Astrocyte of the hippocampus (primary cell): ENCODE measurements around the gene ARHGAP44.

Experiments used
- DNase-seq: peaks from one replicate; pipeline ENCODE4 v3.0.0; 2011; ENCODE audit warnings: low read depth, low spot score

The ARHGAP44 gene

GRCh38 chr17:12994341-12995074, 205.2 kb downstream of the ARHGAP44 start:
- no peak for DNase-seq

- no peak for DNase-seq
Measured at GRCh38 chr17:12995106-12995895, 206.0 kb downstream of the ARHGAP44 start.

GRCh38 chr17:12995896-12996295, 206.6 kb downstream of the ARHGAP44 start:
- DNase-seq: no peak

- DNase-seq: no peak
Measured at GRCh38 chr17:12996357-12996756, 207.1 kb downstream of the ARHGAP44 start.

GRCh38 chr17:12996941-12997340, 207.6 kb downstream of the ARHGAP44 start:
- DNase-seq: no peak

- no peak for DNase-seq
Measured at GRCh38 chr17:12998461-12998860, 209.2 kb downstream of the ARHGAP44 start.

- DNase-seq: no peak
Measured at GRCh38 chr17:12998874-12999273, 209.6 kb downstream of the ARHGAP44 start.

GRCh38 chr17:13000561-13000960, 211.3 kb downstream of the ARHGAP44 start:
- DNase-seq: no peak

- DNase-seq: peak; percentile 48
Measured at GRCh38 chr17:13001991-13002615, 212.8 kb downstream of the ARHGAP44 start.

- DNase-seq: peak; percentile 89
Measured at GRCh38 chr17:13002761-13003453, 213.6 kb downstream of the ARHGAP44 start.

- no peak for DNase-seq
Measured at GRCh38 chr17:13003454-13003851, 214.2 kb downstream of the ARHGAP44 start.

- DNase-seq: no peak
Measured at GRCh38 chr17:13003927-13004326, 214.6 kb downstream of the ARHGAP44 start.

GRCh38 chr17:13004336-13004735, 215.0 kb downstream of the ARHGAP44 start:
- DNase-seq: peak; percentile 34

GRCh38 chr17:13005530-13005929, 216.2 kb downstream of the ARHGAP44 start:
- no peak for DNase-seq

- no peak for DNase-seq
Measured at GRCh38 chr17:13008461-13008860, 219.2 kb downstream of the ARHGAP44 start.

GRCh38 chr17:13010959-13011358, 221.7 kb downstream of the ARHGAP44 start:
- DNase-seq: no peak

GRCh38 chr17:13014801-13015200, 225.5 kb downstream of the ARHGAP44 start:
- no peak for DNase-seq

GRCh38 chr17:13016881-13017654, 227.8 kb downstream of the ARHGAP44 start:
- DNase-seq: no peak

- DNase-seq: peak; percentile 99
Measured at GRCh38 chr17:13017655-13018459, 228.6 kb downstream of the ARHGAP44 start, which contains the start of gene ELAC2. ELAC2 (minus strand) TSS chr17:13018027; CDS start chr17:13017947, 80 bp downstream.

GRCh38 chr17:13024016-13024415, 234.7 kb downstream of the ARHGAP44 start:
- DNase-seq: no peak
